Upper lobe of left lung (tissue), 6 donors: ENCODE data around the gene GP2. TPM values are rescaled to one million over a fixed set of nuclear protein-coding genes. Genes with fewer than 3 reads are reported as not detected.

Experiments used
- ATAC-seq, 2 donors: fragments of 200-7000 bp; cut with Tn5 transposase; one replicate each; pipeline ENCODE4 v1.9.1; 2022; ENCODE audit warnings: mild to moderate bottlenecking in 2 of 2, moderate library complexity in 2 of 2; ENCODE audit not compliant: low FRiP score in 2 of 2
- DNase-seq, 2 donors: peaks; one replicate each; pipeline ENCODE4 v3.0.0-alpha.2; 2019 to 2020
- H3K27ac ChIP-seq, 4 donors: fragments of 200-600 bp; sonication (generic); one replicate each; pipeline ENCODE4 v1.5.1; 2016 to 2019
- H3K27me3 ChIP-seq, 4 donors: fragments of 200-600 bp; sonication (generic); one replicate each; pipeline ENCODE4 v1.5.1; 2017 to 2019
- H3K36me3 ChIP-seq, 4 donors: fragments of 200-600 bp; sonication (generic); one replicate each; pipeline ENCODE4 v1.5.1; 2016 to 2019
- H3K4me1 ChIP-seq, 4 donors: fragments of 200-600 bp; sonication (generic); one replicate each; pipeline ENCODE4 v1.5.1; 2018 to 2019
- H3K4me3 ChIP-seq, 4 donors: fragments of 200-600 bp; sonication (generic); one replicate each; pipeline ENCODE4 v1.5.1; 2017 to 2019; ENCODE audit warnings: mild to moderate bottlenecking in 2 of 4, moderate library complexity in 1 of 4
- H3K9me3 ChIP-seq, 4 donors: fragments of 200-600 bp; sonication (generic); one replicate each; pipeline ENCODE4 v1.5.1; 2018 to 2019
- CTCF ChIP-seq, 6 experiments: fragments of 450-650 bp in 4 of 6; fragments of 200-600 bp in 2 of 6; sonication (generic) in 2 of 6; IDR thresholded peaks; one replicate each; pipeline ENCODE4 v1.5.1; 2016 to 2019; ENCODE audit warnings: antibody characterized with exemption in 6 of 6
- EP300 ChIP-seq, 4 donors: sonication (generic); formaldehyde crosslinking; IDR thresholded peaks; one replicate each; pipeline ENCODE4 v1.5.1; 2017; ENCODE audit warnings: antibody characterized with exemption in 4 of 4, control low read depth in 2 of 4
- POLR2A ChIP-seq, 4 donors: fragments of 450-650 bp; IDR thresholded peaks; one replicate each; pipeline ENCODE4 v1.5.1; 2016 to 2017; ENCODE audit warnings: antibody characterized with exemption in 4 of 4, mild to moderate bottlenecking in 2 of 4
- POLR2AphosphoS5 ChIP-seq, 2 donors: sonication (generic); formaldehyde crosslinking; IDR thresholded peaks; one replicate each; pipeline ENCODE4 v1.5.1; 2017; ENCODE audit warnings: antibody characterized with exemption in 2 of 2
- WGBS, 2 donors: methylation state at CpG; one replicate each; pipeline ENCODE4 v1.1.5; 2017 to 2018; 5-methylcytosine and 5-hydroxymethylcytosine counted together
- total RNA-seq, 6 donors: library from RNA; depleted of rRNA in 4 of 6; stranded (reverse); fragments of >200 nt in 4 of 6; gene quantifications; one replicate each; pipeline versions ENCODE4 v1.1.0 to v1.2.1, GENCODE V29; 2016 to 2021
- donor health status: DM: no; HTN: no; CAD: no; lungs with moderate emphysema.
- donor health status: DM: no; HTN: yes; CAD: no; lungs with severe emphysema.

The GP2 gene
- total RNA-seq, 6 donors from 2014 or later = 0.39 to 15.4 (median 4.9) TPM; not detected in 2

DNA sequence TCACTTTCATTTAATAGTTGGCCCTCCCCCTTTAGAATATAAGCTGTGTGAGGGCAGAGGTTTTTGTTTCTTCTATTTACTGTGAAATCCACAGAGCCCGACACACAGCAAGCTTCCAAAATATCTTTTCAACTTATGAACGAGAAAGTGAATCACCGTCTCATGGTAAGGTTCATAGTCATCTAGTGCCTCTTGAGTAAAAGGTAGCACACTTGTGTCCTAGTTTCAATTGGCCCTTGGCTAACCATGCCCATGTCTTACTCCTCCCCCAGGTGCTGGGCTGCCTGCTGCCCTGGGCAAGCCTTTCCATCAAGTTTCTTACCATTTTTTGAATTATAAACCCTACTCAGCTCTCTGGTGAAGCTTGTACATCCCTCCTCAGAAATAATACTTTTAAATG lies 12.4 kb upstream of the GP2 start:
- ATAC-seq (no peak), DNase-seq (no peak)
- no peak overlapping the region for H3K27ac ChIP-seq
- WGBS, 2 donors = 70 to 77% methylated on average over 3 of the region's 3 CpGs
- H3K9me3 ChIP-seq = no peaks in the 10 kb centered on the region
- no peak overlapping the region for H3K4me3 ChIP-seq
- TF ChIP-seq EP300 (IDR thresholded peaks at IDR 0.05) (no peak), POLR2A (IDR thresholded peaks at IDR 0.05) (no peak), CTCF (IDR thresholded peaks at IDR 0.05) (no peak), POLR2AphosphoS5 (IDR thresholded peaks at IDR 0.05) (no peak)
- no peaks in the 10 kb centered on the region for H3K4me1 ChIP-seq
- H3K36me3 ChIP-seq = no peaks in the 10 kb centered on the region
- H3K27me3 ChIP-seq = no peaks in the 10 kb centered on the region

- no peaks in the 10 kb centered on the region for H3K27me3 ChIP-seq
- DNase-seq = no peak
- H3K27ac ChIP-seq = no peak overlapping the region
- no peaks in the 10 kb centered on the region for H3K4me1 ChIP-seq
- no peaks in the 10 kb centered on the region for H3K36me3 ChIP-seq
- H3K9me3 ChIP-seq = no peaks in the 10 kb centered on the region
- TF ChIP-seq EP300 (IDR thresholded peaks at IDR 0.05) (no peak), CTCF (IDR thresholded peaks at IDR 0.05) (no peak), POLR2AphosphoS5 (IDR thresholded peaks at IDR 0.05) (no peak), POLR2A (IDR thresholded peaks at IDR 0.05) (no peak)
- no peak overlapping the region for H3K4me3 ChIP-seq
- no peak for ATAC-seq
- 44 to 49% methylated on average over 2 of the region's 2 CpGs for WGBS, 2 donors
Observed at GRCh38 chr16:20336955-20337354, 9.6 kb upstream of the GP2 start.

DNA sequence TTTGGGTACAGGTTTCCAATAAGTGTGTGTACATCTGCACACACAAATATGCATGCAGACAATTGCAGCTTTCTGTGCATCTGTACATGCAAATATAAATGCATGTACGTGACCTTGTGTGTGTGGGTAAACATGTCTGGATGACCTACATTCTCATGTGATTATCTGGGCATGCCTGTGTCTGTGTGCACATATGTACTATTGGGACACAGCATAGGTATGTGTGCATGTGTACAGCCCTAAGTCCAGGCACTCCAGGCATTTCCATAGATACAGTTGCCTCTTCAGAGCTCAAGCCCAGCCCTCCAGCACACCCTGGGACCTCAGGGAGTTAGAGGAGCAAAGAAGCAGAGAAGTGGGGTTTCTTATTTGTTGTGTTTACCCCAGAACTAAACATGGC lies 7.1 kb upstream of the GP2 start:
- no peaks in the 10 kb centered on the region for H3K36me3 ChIP-seq
- no peak overlapping the region for H3K27ac ChIP-seq
- no peaks in the 10 kb centered on the region for H3K4me1 ChIP-seq
- H3K9me3 ChIP-seq = no peaks in the 10 kb centered on the region
- H3K27me3 ChIP-seq = no peaks in the 10 kb centered on the region
- no peak overlapping the region for H3K4me3 ChIP-seq
- ATAC-seq = no peak
- no peak for DNase-seq
- WGBS, 2 donors = 60 to 67% methylated on average over 1 of the region's 1 CpG
- TF ChIP-seq POLR2A (IDR thresholded peaks at IDR 0.05) (no peak), EP300 (IDR thresholded peaks at IDR 0.05) (no peak), POLR2AphosphoS5 (IDR thresholded peaks at IDR 0.05) (no peak), CTCF (IDR thresholded peaks at IDR 0.05) (no peak)

- H3K27ac ChIP-seq = no peak overlapping the region
- H3K9me3 ChIP-seq = no peaks in the 10 kb centered on the region
- no peak for DNase-seq
- no peak for TF ChIP-seq EP300 (IDR thresholded peaks at IDR 0.05)
- TF ChIP-seq CTCF (IDR thresholded peaks at IDR 0.05) = no peak
- TF ChIP-seq POLR2AphosphoS5 (IDR thresholded peaks at IDR 0.05) = no peak
- no peak for TF ChIP-seq POLR2A (IDR thresholded peaks at IDR 0.05)
- 61 to 65% methylated on average over 4 to 5 of the region's 5 CpGs for WGBS, 2 donors
- H3K4me1 ChIP-seq = no peaks in the 10 kb centered on the region
- no peaks in the 10 kb centered on the region for H3K36me3 ChIP-seq
- H3K4me3 ChIP-seq = no peak overlapping the region
- ATAC-seq = no peak
- H3K27me3 ChIP-seq = no peaks in the 10 kb centered on the region
Observed at GRCh38 chr16:20333120-20333519, 5.8 kb upstream of the GP2 start.

DNA sequence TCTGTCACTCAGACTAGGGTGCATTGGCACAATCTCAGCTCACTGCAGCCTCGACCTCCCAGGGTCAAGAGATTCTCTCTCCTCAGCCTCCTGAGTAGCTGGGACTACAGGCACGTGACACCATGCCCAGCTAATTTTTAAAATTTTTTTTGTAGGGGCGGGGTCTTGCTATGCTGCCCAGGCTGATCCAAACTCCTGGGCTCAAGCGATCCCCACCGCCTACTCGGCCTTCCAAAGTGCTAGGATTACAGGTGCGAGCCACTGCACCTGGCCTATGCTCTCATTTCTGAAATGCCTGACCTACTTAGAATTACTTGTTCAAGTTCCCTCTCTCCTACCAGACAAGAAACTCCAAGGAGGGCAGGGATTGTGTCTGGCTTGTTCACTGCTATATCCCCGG lies 5.1 kb upstream of the GP2 start:
- Histone ChIP-seq H3K4me3 (no peak overlapping the region), H3K27ac (no peak overlapping the region), H3K36me3 (no peaks in the 10 kb centered on the region), H3K9me3 (no peaks in the 10 kb centered on the region), H3K27me3 (no peaks in the 10 kb centered on the region), H3K4me1 (no peaks in the 10 kb centered on the region)
- WGBS, 2 donors = 77 to 87% methylated on average over 8 of the region's 8 CpGs
- DNase-seq (no peak), ATAC-seq (no peak)
- TF ChIP-seq EP300 (IDR thresholded peaks at IDR 0.05) (no peak), POLR2AphosphoS5 (IDR thresholded peaks at IDR 0.05) (no peak), CTCF (IDR thresholded peaks at IDR 0.05) (no peak), POLR2A (IDR thresholded peaks at IDR 0.05) (no peak)
